ENCODE measurements around the gene CEACAM7.
A peak's percentile ranks its signal among the peaks of the same experiment; 100 is the strongest.
"Not testable (repeated sequence)": the region's sequence is repeated elsewhere in the genome, so short reads cannot be mapped to it uniquely, and the experiment has no call there.

CEACAM7 gene

GRCh38 chr19:41709951-41710645, 22.0 kb upstream of the CEACAM7 start:
- TF ChIP-seq ZNF112 (tag by site-specific recombination; IDR thresholded peaks at IDR 0.05) (no peak), REPIN1 (tag by site-specific recombination; IDR thresholded peaks at IDR 0.05; ENCODE audit: low read depth) (no peak), IKZF3 (tag by site-specific recombination; IDR thresholded peaks at IDR 0.05) (no peak), ZNF776 (tag by site-specific recombination; IDR thresholded peaks at IDR 0.05; ENCODE audit: borderline replicate concordance) (no peak), YY2 (tag by site-specific recombination; IDR thresholded peaks at IDR 0.05) (no peak), ZFP3 (tag by site-specific recombination; IDR thresholded peaks at IDR 0.05; ENCODE audit: low read depth) (no peak)
- TF ChIP-seq, protein P1, sequence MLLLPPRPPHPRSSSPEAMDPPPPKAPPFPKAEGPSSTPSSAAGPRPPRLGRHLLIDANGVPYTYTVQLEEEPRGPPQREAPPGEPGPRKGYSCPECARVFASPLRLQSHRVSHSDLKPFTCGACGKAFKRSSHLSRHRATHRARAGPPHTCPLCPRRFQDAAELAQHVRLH (tag by site-specific recombination; IDR thresholded peaks at IDR 0.05): no peak
- H3K4me3 ChIP-seq (ENCODE audit: low read depth, low read length): no peak overlapping the region
- H3K27ac ChIP-seq (ENCODE audit: extremely low read depth, low read depth, low read length): no peak overlapping the region
- no peaks in the 10 kb centered on the region for H3K9me3 ChIP-seq (ENCODE audit: control insufficient read depth, insufficient read depth, low read depth, low read length)
- H3K36me3 ChIP-seq (ENCODE audit: control insufficient read depth in 2 of 2, insufficient read depth in 1 of 2, low read length in 2 of 2): no peaks in the 10 kb centered on the region
- no peaks in the 10 kb centered on the region for H3K4me1 ChIP-seq (ENCODE audit: control insufficient read depth, insufficient read depth, low read length)
- POLR2A ChIA-PET: no interaction called here
- CTCF ChIA-PET: interaction anchor here (0.5 to 5.3 kb wide), 15 partner anchors 9 to 740 kb away, joined by 3 to 121 read pairs (median 4); no protein-coding TSS in a partner anchor

GRCh38 chr19:41709516-41709915, 21.4 kb upstream of the CEACAM7 start:
- H3K4me3 ChIP-seq (ENCODE audit: low read depth, low read length); POLR2A ChIA-PET; H3K27ac ChIP-seq (ENCODE audit: extremely low read depth, low read depth, low read length); H3K36me3 ChIP-seq (ENCODE audit: control insufficient read depth in 2 of 2, insufficient read depth in 1 of 2, low read length in 2 of 2); H3K4me1 ChIP-seq (ENCODE audit: control insufficient read depth, insufficient read depth, low read length); H3K9me3 ChIP-seq (ENCODE audit: control insufficient read depth, insufficient read depth, low read depth, low read length): not testable (repeated sequence)
- CTCF ChIA-PET: interaction anchor here (0.6 to 5.3 kb wide), 9 partner anchors 8 to 741 kb away, joined by 3 to 121 read pairs (median 5); no protein-coding TSS in a partner anchor

DNA sequence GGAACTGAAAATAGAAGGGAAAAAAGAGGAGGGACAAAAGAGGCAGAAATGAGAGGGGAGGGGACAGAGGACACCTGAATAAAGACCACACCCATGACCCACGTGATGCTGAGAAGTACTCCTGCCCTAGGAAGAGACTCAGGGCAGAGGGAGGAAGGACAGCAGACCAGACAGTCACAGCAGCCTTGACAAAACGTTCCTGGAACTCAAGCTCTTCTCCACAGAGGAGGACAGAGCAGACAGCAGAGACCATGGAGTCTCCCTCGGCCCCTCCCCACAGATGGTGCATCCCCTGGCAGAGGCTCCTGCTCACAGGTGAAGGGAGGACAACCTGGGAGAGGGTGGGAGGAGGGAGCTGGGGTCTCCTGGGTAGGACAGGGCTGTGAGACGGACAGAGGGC, 20.4 kb upstream of the CEACAM7 start, which contains the start of gene CEACAM5:
TSS of gene CEACAM5 (plus strand) at position 146 of the 400 bp plus-strand sequence. CDS start at position 252, 106 bp downstream.
- Histone ChIP-seq H3K4me1 (ENCODE audit: control insufficient read depth, insufficient read depth, low read length) (no peaks in the 10 kb centered on the region), H3K4me3 (ENCODE audit: low read depth, low read length) (no peak within 1 kb of the TSS), H3K36me3 (ENCODE audit: control insufficient read depth in 2 of 2, insufficient read depth in 1 of 2, low read length in 2 of 2) (no peaks in the 10 kb centered on the region), H3K27ac (ENCODE audit: extremely low read depth, low read depth, low read length) (no peak within 1 kb of the TSS), H3K9me3 (ENCODE audit: control insufficient read depth, insufficient read depth, low read depth, low read length) (no peaks in the 10 kb centered on the region)
- CTCF ChIA-PET: interaction anchor here (0.6 to 5.3 kb wide), 11 partner anchors 9 to 113 kb away, joined by 3 to 121 read pairs (median 8); no protein-coding TSS in a partner anchor
- POLR2A ChIA-PET: interaction anchor here (0.5 kb wide), 1 partner anchor 113 kb away, joined by 3 read pairs; no protein-coding TSS in a partner anchor
- TF ChIP-seq KLF1 (tag by site-specific recombination; IDR thresholded peaks at IDR 0.05) (0 out of 2 replicates have a peak, but pooled peaks have one; percentile 20), ZNF791 (tag by site-specific recombination; IDR thresholded peaks at IDR 0.05) (no peak)

DNA sequence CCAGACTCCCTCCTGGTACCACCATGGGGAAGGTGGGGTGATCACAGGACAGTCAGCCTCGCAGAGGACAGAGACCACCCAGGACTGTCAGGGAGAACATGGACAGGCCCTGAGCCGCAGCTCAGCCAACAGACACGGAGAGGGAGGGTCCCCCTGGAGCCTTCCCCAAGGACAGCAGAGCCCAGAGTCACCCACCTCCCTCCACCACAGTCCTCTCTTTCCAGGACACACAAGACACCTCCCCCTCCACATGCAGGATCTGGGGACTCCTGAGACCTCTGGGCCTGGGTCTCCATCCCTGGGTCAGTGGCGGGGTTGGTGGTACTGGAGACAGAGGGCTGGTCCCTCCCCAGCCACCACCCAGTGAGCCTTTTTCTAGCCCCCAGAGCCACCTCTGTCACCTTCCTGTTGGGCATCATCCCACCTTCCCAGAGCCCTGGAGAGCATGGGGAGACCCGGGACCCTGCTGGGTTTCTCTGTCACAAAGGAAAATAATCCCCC, 19.9 kb upstream of the CEACAM7 start:
- CTCF ChIA-PET: interaction anchor here (0.6 to 5.3 kb wide), 27 partner anchors 9 to 248 kb away, joined by 3 to 121 read pairs (median 13); partner anchors contain the start of genes CEACAM3 and CEACAM6
- H3K36me3 ChIP-seq (ENCODE audit: control insufficient read depth in 2 of 2, insufficient read depth in 1 of 2, low read length in 2 of 2): no peaks in the 10 kb centered on the region
- POLR2A ChIA-PET: no interaction called here
- no peak overlapping the region for H3K4me3 ChIP-seq (ENCODE audit: low read depth, low read length)
- no peaks in the 10 kb centered on the region for H3K9me3 ChIP-seq (ENCODE audit: control insufficient read depth, insufficient read depth, low read depth, low read length)
- H3K4me1 ChIP-seq (ENCODE audit: control insufficient read depth, insufficient read depth, low read length): no peaks in the 10 kb centered on the region
- no peak overlapping the region for H3K27ac ChIP-seq (ENCODE audit: extremely low read depth, low read depth, low read length)
- TF ChIP-seq ZNF639 (tag by site-specific recombination; IDR thresholded peaks at IDR 0.05): no peak
- no peak for TF ChIP-seq GLIS1 (tag by site-specific recombination; IDR thresholded peaks at IDR 0.05)
- TF ChIP-seq ZNF433 (tag by site-specific recombination; IDR thresholded peaks at IDR 0.05; ENCODE audit: low read depth): no peak
- TF ChIP-seq ZNF837 (tag by site-specific recombination; IDR thresholded peaks at IDR 0.05): no peak
- TF ChIP-seq, protein P2, sequence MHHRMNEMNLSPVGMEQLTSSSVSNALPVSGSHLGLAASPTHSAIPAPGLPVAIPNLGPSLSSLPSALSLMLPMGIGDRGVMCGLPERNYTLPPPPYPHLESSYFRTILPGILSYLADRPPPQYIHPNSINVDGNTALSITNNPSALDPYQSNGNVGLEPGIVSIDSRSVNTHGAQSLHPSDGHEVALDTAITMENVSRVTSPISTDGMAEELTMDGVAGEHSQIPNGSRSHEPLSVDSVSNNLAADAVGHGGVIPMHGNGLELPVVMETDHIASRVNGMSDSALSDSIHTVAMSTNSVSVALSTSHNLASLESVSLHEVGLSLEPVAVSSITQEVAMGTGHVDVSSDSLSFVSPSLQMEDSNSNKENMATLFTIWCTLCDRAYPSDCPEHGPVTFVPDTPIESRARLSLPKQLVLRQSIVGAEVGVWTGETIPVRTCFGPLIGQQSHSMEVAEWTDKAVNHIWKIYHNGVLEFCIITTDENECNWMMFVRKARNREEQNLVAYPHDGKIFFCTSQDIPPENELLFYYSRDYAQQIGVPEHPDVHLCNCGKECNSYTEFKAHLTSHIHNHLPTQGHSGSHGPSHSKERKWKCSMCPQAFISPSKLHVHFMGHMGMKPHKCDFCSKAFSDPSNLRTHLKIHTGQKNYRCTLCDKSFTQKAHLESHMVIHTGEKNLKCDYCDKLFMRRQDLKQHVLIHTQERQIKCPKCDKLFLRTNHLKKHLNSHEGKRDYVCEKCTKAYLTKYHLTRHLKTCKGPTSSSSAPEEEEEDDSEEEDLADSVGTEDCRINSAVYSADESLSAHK (tag by site-specific recombination; IDR thresholded peaks at IDR 0.05): no peak
- no peak for TF ChIP-seq GFI1B (tag by site-specific recombination; IDR thresholded peaks at IDR 0.05)
- no peak for TF ChIP-seq ZNF394 (tag by site-specific recombination; IDR thresholded peaks at IDR 0.05; ENCODE audit: borderline replicate concordance)
- TF ChIP-seq ZNF629 (tag by site-specific recombination; IDR thresholded peaks at IDR 0.05): no peak
- TF ChIP-seq ZNF24 (tag by site-specific recombination; IDR thresholded peaks at IDR 0.05): no peak
- TF ChIP-seq ZEB2 (tag by site-specific recombination; IDR thresholded peaks at IDR 0.05): no peak
- no peak for TF ChIP-seq ZNF169 (tag by site-specific recombination; IDR thresholded peaks at IDR 0.05)
- no peak for TF ChIP-seq ZNF157 (tag by site-specific recombination; IDR thresholded peaks at IDR 0.05)
- no peak for TF ChIP-seq ZNF16 (tag by site-specific recombination; IDR thresholded peaks at IDR 0.05; ENCODE audit: low read depth)
- no peak for TF ChIP-seq KLF16 (tag by site-specific recombination; IDR thresholded peaks at IDR 0.05)
- no peak for TF ChIP-seq ZNF658 (tag by site-specific recombination; IDR thresholded peaks at IDR 0.05)
